K562 (cell line): ENCODE results near the gene FSTL1. TPM values are rescaled to one million over a fixed set of nuclear protein-coding genes. Genes with fewer than 3 reads are reported as not detected.

Experiments
- ATF7 ChIP-seq: fragments of 450-650 bp; IDR thresholded peaks from 2 replicates; pipeline ENCODE4 v1.7.1; 2014; ENCODE audit warnings: mild to moderate bottlenecking, moderate library complexity
- DACH1 ChIP-seq: fragments of 450-650 bp; IDR thresholded peaks from 2 replicates; pipeline ENCODE4 v1.6.1; 2018; ENCODE audit not compliant: partially characterized antibody
- DPF2 ChIP-seq: fragments of 450-650 bp; IDR thresholded peaks from 2 replicates; pipeline ENCODE4 v1.6.1; 2016
- FOS ChIP-seq: IDR thresholded peaks from 3 replicates; pipeline ENCODE4 v1.6.1; 2011; ENCODE audit not compliant: insufficient read length; ENCODE audit errors: extremely low read depth
- NFE2 ChIP-seq: IDR thresholded peaks from 2 replicates; pipeline ENCODE4 v1.6.1; 2014; ENCODE audit warnings: antibody characterized with exemption, low read depth
- NRF1 ChIP-seq, 2 experiments: fragments of 450-650 bp; IDR thresholded peaks in 1 of 2; conservative IDR thresholded peaks in 1 of 2; 2 replicates each; pipeline ENCODE4 v1.6.1; 2014; ENCODE audit warnings: mild to moderate bottlenecking in 2 of 2
- RAD21 ChIP-seq, 2 experiments: fragments of 250-450 bp in 1 of 2; fragments of 450-650 bp in 1 of 2; sonication (Bioruptor Pico) in 1 of 2; formaldehyde crosslinking in 1 of 2; IDR thresholded peaks in 1 of 2; conservative IDR thresholded peaks in 1 of 2; 2 replicates each; pipeline versions ENCODE4 v1.4.0 to v1.8.0; 2020 to 2022; ENCODE audit warnings: mild to moderate bottlenecking in 2 of 2, moderate library complexity in 1 of 2
- RBM22 ChIP-seq: fragments of 200-400 bp; formaldehyde crosslinking; IDR thresholded peaks from 2 replicates; pipeline ENCODE4 v1.6.1; 2018; ENCODE audit warnings: low read length, low read depth; ENCODE audit not compliant: poor library complexity, severe bottlenecking
- RFX1 ChIP-seq: fragments of 450-650 bp; IDR thresholded peaks from 2 replicates; pipeline ENCODE4 v1.6.1; 2016; ENCODE audit warnings: mild to moderate bottlenecking, moderate library complexity
- SMARCA4 ChIP-seq: fragments of 450-650 bp; IDR thresholded peaks from 2 replicates; pipeline ENCODE4 v1.6.1; 2016
- ZNF408 ChIP-seq: fragments of 250-450 bp; sonication (Bioruptor Pico); IDR thresholded peaks from 2 replicates; pipeline ENCODE4 v1.4.0; 2020; ENCODE audit warnings: low read depth, mild to moderate bottlenecking, moderate library complexity
- ZNF785 ChIP-seq: fragments of 250-450 bp; sonication (Bioruptor Pico); IDR thresholded peaks from 2 replicates; pipeline ENCODE4 v1.4.0; 2020; ENCODE audit warnings: mild to moderate bottlenecking
- polyA plus RNA-seq, 8 experiments: library from polyadenylated mRNA; depleted of rRNA in 4 of 8; stranded (reverse) in 5 of 8; unstranded in 3 of 8; fragments of >200 nt; fragmentation: Nextera tagmentation in 2 of 8; fragmentation: Illumina TruSeq in 1 of 8; extraction: Ambion mirVana in 2 of 8; extraction: Trizol in 1 of 8; gene quantifications; 2 replicates each; pipeline versions ENCODE4 v1.2.1 to v1.2.3, GENCODE V29; 2011 to 2014; ENCODE audit warnings: inconsistent platforms in 1 of 8, missing spikeins in 1 of 8
- total RNA-seq, 7 experiments: library from RNA; depleted of rRNA in 6 of 7; stranded (reverse); fragments of >200 nt in 6 of 7; fragmentation: Illumina TruSeq in 2 of 7; extraction: Trizol in 2 of 7; gene quantifications; 2 replicates each; pipeline versions ENCODE4 v1.2.1 to v1.2.3, GENCODE V29; 2011 to 2021; ENCODE audit warnings: low replicate concordance in 1 of 7
- TF ChIP-seq, protein P1 (sequence below): fragments of 450-650 bp; IDR thresholded peaks from 2 replicates; pipeline ENCODE4 v1.6.1; 2016; ENCODE audit warnings: mild to moderate bottlenecking, moderate library complexity
- TF ChIP-seq, protein P2 (sequence below): fragments of 450-650 bp; IDR thresholded peaks from 2 replicates; pipeline ENCODE4 v1.6.1; 2016; ENCODE audit warnings: mild to moderate bottlenecking

Gene FSTL1
- total and polyA plus RNA-seq, 9 of the 15 experiments (the other 6 are each of a cell fraction or from before 2014, with no cell fraction given): 0.01 to 0.58 (median 0.08) TPM; not detected in 2

DNA sequence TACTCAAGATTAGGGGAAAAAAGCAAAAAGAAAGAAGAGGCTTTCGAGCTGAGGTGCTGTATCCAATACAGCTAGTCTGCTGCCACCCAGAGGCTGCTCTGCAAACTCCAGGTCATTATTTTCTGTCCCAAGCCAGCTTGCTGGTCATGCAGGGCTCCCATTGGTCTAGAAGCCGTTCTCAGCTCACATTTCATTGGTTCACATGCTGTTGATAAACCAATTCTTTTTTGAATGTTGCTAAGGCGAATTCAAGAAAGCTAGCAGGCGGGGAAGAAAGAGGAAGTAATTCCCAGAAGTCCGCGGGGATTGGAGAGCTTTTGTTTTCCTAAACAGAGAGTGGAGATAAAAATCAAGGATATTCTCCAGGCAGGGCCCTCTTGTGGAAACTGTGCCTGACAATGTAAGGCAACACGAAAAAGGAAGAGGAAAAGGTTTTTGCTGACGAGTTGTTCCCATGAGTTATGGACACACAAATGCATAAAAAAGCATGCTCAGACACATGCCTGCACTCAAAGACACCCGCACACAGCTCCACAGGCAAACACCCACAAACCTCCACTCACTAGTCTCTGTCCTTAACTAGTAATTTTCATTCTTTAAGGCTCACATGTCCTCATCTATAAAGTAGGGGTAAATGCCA is 33.4 kb downstream of the FSTL1 start (continued):
- TF ChIP-seq, protein P1, sequence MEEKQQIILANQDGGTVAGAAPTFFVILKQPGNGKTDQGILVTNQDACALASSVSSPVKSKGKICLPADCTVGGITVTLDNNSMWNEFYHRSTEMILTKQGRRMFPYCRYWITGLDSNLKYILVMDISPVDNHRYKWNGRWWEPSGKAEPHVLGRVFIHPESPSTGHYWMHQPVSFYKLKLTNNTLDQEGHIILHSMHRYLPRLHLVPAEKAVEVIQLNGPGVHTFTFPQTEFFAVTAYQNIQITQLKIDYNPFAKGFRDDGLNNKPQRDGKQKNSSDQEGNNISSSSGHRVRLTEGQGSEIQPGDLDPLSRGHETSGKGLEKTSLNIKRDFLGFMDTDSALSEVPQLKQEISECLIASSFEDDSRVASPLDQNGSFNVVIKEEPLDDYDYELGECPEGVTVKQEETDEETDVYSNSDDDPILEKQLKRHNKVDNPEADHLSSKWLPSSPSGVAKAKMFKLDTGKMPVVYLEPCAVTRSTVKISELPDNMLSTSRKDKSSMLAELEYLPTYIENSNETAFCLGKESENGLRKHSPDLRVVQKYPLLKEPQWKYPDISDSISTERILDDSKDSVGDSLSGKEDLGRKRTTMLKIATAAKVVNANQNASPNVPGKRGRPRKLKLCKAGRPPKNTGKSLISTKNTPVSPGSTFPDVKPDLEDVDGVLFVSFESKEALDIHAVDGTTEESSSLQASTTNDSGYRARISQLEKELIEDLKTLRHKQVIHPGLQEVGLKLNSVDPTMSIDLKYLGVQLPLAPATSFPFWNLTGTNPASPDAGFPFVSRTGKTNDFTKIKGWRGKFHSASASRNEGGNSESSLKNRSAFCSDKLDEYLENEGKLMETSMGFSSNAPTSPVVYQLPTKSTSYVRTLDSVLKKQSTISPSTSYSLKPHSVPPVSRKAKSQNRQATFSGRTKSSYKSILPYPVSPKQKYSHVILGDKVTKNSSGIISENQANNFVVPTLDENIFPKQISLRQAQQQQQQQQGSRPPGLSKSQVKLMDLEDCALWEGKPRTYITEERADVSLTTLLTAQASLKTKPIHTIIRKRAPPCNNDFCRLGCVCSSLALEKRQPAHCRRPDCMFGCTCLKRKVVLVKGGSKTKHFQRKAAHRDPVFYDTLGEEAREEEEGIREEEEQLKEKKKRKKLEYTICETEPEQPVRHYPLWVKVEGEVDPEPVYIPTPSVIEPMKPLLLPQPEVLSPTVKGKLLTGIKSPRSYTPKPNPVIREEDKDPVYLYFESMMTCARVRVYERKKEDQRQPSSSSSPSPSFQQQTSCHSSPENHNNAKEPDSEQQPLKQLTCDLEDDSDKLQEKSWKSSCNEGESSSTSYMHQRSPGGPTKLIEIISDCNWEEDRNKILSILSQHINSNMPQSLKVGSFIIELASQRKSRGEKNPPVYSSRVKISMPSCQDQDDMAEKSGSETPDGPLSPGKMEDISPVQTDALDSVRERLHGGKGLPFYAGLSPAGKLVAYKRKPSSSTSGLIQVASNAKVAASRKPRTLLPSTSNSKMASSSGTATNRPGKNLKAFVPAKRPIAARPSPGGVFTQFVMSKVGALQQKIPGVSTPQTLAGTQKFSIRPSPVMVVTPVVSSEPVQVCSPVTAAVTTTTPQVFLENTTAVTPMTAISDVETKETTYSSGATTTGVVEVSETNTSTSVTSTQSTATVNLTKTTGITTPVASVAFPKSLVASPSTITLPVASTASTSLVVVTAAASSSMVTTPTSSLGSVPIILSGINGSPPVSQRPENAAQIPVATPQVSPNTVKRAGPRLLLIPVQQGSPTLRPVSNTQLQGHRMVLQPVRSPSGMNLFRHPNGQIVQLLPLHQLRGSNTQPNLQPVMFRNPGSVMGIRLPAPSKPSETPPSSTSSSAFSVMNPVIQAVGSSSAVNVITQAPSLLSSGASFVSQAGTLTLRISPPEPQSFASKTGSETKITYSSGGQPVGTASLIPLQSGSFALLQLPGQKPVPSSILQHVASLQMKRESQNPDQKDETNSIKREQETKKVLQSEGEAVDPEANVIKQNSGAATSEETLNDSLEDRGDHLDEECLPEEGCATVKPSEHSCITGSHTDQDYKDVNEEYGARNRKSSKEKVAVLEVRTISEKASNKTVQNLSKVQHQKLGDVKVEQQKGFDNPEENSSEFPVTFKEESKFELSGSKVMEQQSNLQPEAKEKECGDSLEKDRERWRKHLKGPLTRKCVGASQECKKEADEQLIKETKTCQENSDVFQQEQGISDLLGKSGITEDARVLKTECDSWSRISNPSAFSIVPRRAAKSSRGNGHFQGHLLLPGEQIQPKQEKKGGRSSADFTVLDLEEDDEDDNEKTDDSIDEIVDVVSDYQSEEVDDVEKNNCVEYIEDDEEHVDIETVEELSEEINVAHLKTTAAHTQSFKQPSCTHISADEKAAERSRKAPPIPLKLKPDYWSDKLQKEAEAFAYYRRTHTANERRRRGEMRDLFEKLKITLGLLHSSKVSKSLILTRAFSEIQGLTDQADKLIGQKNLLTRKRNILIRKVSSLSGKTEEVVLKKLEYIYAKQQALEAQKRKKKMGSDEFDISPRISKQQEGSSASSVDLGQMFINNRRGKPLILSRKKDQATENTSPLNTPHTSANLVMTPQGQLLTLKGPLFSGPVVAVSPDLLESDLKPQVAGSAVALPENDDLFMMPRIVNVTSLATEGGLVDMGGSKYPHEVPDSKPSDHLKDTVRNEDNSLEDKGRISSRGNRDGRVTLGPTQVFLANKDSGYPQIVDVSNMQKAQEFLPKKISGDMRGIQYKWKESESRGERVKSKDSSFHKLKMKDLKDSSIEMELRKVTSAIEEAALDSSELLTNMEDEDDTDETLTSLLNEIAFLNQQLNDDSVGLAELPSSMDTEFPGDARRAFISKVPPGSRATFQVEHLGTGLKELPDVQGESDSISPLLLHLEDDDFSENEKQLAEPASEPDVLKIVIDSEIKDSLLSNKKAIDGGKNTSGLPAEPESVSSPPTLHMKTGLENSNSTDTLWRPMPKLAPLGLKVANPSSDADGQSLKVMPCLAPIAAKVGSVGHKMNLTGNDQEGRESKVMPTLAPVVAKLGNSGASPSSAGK: peak; percentile 23; the same call in 1 of the 2 replicates
- TF ChIP-seq ATF7 (0 out of 2 replicates have a peak, but pooled peaks have one; percentile 39), ZNF785 (no peak), SMARCA4 (0 out of 2 replicates have a peak, but pooled peaks have one; percentile 27), DACH1 (no peak), ZNF408 (no peak), FOS (peak; percentile 66), DPF2 (no peak), RAD21 (CRISPR knock-in tag; conservative IDR thresholded peaks at IDR 0.05 in 1 of 2, IDR thresholded peaks at IDR 0.05 in 1 of 2) (peak; percentile 69 to 78), RFX1 (peak; percentile 50; the same call in 1 of the 2 replicates), RBM22 (no peak), NFE2 (peak; percentile 2; the same call in 1 of the 2 replicates), NRF1 (conservative IDR thresholded peaks at IDR 0.05 in 1 of 2, IDR thresholded peaks at IDR 0.05 in 1 of 2) (peak in 1 of 2 experiments; percentile 4; a peak in 1 of 4 replicates)
- TF ChIP-seq, protein P2, sequence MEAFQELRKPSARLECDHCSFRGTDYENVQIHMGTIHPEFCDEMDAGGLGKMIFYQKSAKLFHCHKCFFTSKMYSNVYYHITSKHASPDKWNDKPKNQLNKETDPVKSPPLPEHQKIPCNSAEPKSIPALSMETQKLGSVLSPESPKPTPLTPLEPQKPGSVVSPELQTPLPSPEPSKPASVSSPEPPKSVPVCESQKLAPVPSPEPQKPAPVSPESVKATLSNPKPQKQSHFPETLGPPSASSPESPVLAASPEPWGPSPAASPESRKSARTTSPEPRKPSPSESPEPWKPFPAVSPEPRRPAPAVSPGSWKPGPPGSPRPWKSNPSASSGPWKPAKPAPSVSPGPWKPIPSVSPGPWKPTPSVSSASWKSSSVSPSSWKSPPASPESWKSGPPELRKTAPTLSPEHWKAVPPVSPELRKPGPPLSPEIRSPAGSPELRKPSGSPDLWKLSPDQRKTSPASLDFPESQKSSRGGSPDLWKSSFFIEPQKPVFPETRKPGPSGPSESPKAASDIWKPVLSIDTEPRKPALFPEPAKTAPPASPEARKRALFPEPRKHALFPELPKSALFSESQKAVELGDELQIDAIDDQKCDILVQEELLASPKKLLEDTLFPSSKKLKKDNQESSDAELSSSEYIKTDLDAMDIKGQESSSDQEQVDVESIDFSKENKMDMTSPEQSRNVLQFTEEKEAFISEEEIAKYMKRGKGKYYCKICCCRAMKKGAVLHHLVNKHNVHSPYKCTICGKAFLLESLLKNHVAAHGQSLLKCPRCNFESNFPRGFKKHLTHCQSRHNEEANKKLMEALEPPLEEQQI: 0 out of 2 replicates have a peak, but pooled peaks have one; percentile 44
- TF ChIP-seq, all 486 proteins: peak for 33
